ENCODE measurements around the gene C2CD4C.

DNA sequence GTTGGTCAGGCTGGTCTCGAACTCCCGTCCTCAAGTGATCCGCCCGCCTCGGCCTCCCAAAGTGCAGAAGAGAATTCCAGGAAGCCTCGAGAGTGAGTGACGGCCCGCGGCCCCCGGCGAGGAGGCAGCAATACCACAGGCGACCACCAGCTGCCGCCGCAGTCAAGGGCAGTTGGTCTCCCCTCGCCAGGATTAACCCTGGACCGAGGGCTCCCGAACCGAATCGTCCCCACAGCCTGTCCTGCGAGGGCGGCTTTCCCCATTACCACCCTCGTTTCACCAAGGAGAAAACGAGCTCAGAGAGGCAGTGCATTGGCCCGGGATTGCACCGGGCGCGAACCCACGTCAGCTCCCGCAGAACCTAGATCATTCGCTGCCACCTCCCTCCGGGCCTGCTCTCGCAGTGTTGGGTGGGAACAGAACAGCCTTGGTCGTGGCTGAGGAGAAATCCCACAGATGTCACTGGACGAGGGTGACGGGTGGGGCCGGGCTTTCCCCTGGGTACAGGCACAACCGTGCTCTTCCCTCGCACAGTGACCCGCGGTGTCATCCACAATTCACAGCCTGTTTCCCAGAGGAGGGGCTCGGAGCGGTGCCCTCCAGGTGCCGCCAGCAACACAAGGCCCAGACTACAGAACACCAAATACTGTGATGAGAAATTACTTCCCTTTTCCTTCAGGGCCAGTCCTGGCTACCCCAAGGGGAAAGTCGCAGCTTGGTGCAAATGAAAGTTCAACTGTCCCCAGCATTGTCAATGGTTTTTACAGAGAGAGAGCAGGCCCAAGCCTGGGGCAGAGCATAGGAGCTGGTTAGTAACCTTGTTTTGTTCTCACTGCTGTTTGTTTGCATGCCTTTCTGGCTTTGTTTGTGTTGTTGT is 24.8 kb downstream of the C2CD4C start:
- no peak for TF ChIP-seq POLR2A (IDR thresholded peaks at IDR 0.05)
- TF ChIP-seq, protein P1, sequence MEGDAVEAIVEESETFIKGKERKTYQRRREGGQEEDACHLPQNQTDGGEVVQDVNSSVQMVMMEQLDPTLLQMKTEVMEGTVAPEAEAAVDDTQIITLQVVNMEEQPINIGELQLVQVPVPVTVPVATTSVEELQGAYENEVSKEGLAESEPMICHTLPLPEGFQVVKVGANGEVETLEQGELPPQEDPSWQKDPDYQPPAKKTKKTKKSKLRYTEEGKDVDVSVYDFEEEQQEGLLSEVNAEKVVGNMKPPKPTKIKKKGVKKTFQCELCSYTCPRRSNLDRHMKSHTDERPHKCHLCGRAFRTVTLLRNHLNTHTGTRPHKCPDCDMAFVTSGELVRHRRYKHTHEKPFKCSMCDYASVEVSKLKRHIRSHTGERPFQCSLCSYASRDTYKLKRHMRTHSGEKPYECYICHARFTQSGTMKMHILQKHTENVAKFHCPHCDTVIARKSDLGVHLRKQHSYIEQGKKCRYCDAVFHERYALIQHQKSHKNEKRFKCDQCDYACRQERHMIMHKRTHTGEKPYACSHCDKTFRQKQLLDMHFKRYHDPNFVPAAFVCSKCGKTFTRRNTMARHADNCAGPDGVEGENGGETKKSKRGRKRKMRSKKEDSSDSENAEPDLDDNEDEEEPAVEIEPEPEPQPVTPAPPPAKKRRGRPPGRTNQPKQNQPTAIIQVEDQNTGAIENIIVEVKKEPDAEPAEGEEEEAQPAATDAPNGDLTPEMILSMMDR (IDR thresholded peaks at IDR 0.05), result no peak
- no peak for TF ChIP-seq POLR2AphosphoS5 (IDR thresholded peaks at IDR 0.05; ENCODE audit: insufficient read depth in 1 of 2, low read depth in 1 of 2)
